HEK293 (cell line): ENCODE data around the gene PRADC1.

Source experiments
- CTCF ChIP-seq: fragments of 450-650 bp; formaldehyde crosslinking; IDR thresholded peaks from 2 replicates; pipeline ENCODE4 v1.5.1; 2016; ENCODE audit warnings: missing biosample characterization, missing genetic modification characterization
- YY1 ChIP-seq: fragments of 450-650 bp; formaldehyde crosslinking; IDR thresholded peaks from 2 replicates; pipeline ENCODE4 v1.5.1; 2018; ENCODE audit warnings: missing biosample characterization, missing genetic modification characterization
- ZNF394 ChIP-seq: fragments of 450-650 bp; formaldehyde crosslinking; IDR thresholded peaks from 2 replicates; pipeline ENCODE4 v1.5.1; 2016; ENCODE audit warnings: missing biosample characterization, missing genetic modification characterization, mild to moderate bottlenecking, moderate library complexity, borderline replicate concordance
- ZNF670 ChIP-seq: fragments of 450-650 bp; formaldehyde crosslinking; IDR thresholded peaks from 2 replicates; pipeline ENCODE4 v1.5.1; 2016; ENCODE audit warnings: missing biosample characterization, missing genetic modification characterization, low read depth

- TF ChIP-seq CTCF (no peak), ZNF670 (tag by site-specific recombination) (no peak), ZNF394 (tag by site-specific recombination) (no peak), YY1 (tag by site-specific recombination) (no peak)
Measured at GRCh38 chr2:73217826-73218225, 15.2 kb downstream of the PRADC1 start.
